ENCODE data around the gene SPG7.

The SPG7 gene

DNA sequence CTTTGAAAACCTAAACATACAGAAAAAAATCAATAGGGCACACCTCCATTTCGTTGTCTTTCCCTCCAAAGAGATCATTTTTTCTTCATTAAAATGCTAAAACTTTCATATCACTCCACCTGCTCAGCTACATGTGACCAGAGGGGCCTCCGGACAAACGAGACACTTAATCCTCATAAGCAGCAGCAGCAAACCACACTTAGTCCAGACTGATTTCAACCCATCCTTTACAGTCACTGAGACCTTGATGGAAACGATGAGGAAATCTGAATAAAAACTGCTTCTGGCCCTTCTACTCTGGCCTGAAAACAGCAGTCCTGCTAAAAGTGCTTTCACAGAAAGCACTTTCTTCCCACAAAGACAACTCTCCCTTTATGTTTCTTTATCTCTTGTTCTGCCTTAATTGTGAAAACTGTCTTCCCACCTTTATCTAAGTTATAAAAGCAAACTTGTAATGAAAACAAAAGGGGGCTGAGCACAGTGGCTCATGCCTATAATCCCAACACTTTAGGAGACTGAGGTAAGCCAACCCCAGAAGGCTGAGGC is 22.4 kb upstream of the SPG7 start:
- no peak for DNase-seq (ENCODE audit: low read depth)

- peak; percentile 57 for DNase-seq (ENCODE audit: low read depth)
These were observed 18.9 kb upstream of the SPG7 start for GRCh38 chr16:89489040-89489897.

- no peak for DNase-seq (ENCODE audit: low read depth)
These were observed 18.2 kb upstream of the SPG7 start for GRCh38 chr16:89489898-89490438.

GRCh38 chr16:89490439-89491237 is 17.6 kb upstream of the SPG7 start, which contains the start of gene ANKRD11:
ANKRD11 (minus strand) TSS chr16:89490561; CDS start chr16:89317019, 173,542 bp downstream.
- peak; percentile 93 for DNase-seq (ENCODE audit: low read depth)

GRCh38 chr16:89491238-89491869 is 16.8 kb upstream of the SPG7 start:
- no peak for DNase-seq (ENCODE audit: low read depth)

DNA sequence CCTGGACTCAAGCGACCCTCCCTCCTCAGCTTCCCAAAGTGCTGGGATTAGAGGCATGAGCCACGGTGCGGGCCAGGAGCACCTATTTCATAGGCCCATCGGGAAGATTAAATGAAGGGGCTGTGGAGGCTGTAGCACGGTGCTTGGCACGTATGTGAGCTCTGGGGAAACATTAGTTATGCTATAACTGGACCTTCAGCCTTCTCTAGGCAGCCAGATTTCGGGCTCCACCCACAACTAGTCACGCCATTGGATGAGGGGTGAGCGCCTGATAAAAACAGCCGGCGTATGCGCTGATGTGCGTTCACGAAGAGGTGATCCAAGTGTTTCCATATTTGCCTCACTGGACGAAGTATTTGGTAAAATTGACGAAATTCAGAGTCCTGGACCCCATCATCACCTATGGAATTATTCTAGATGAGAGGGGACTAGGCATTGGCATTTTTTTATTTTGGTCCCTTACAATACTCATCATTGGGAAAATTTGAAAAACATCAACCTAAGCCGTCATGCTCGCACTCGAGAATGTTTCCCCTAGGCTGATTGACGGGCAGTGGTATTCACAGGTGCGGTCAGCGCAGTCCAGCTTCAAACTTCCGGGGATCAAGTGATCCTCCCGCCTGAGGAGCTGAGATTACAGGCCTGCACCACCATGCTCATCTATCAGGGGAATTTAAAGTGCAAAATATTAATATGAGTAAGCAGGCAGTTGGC is 16.1 kb upstream of the SPG7 start:
- no peak for DNase-seq (ENCODE audit: low read depth)

- no peak for DNase-seq (ENCODE audit: low read depth)
These were observed 14.4 kb upstream of the SPG7 start for GRCh38 chr16:89493776-89494175.

DNA sequence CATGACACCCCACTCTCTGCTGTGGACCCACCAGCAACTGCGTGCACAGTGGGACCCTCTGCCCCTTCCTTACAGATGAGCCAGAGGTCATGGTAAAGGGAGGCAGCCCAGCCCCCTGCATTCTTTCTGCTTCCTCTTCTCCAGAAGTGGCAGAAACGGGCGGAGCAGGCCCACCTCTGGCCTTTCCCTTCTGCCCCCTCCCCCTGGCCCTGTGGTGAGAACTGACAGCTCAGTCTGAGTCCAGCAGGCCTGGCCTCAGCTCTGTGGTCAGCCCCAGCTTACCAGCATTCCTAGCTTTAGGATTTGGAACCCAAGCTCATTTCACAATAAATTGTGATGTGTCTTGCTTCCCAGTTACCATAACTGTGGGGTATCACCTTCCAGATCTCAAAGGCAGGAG is 13.1 kb upstream of the SPG7 start:
- no peak for DNase-seq (ENCODE audit: low read depth)

DNA sequence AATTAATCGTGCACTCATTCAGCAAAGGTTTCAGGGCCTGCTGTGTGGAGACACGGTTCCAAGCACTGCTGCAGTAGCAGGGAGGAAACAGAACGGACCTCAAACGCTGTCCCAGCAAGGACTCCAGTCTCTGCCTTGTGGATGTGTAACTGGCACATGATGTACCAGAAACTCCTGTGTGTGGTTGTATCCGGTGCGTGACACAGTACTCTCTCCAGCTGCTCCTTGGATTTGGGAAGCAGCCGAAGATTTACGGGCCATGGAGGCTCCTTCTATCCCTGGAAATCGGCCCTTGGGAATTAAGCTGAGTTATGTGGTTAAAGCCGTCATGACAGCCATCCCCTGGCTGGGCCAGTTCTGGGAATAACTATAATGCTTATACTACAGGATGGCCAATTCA is 9.4 kb upstream of the SPG7 start:
- DNase-seq (ENCODE audit: low read depth) = no peak

DNA sequence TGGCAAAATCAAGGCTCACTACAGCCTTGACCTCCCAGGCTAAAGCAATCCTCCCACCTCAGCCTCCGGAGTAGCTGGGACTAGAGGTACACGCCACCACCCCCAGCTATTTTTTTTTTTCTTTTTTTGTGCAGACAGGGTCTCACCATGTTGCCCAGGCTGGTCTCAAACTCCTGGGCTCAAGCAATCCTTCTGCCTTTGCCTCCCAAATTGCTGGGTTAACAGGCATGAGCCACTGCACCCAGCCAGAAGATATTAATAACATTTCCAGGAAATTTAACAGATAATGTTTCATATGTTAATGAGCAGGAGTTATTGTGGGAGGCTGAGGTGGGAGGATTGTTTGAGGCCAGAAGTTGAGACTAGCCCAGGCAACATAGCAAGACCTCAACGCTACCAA is 8.4 kb upstream of the SPG7 start:
- no peak for DNase-seq (ENCODE audit: low read depth)

GRCh38 chr16:89502081-89502843 is 5.9 kb upstream of the SPG7 start:
- no peak for DNase-seq (ENCODE audit: low read depth)

GRCh38 chr16:89504091-89504490 is 4.1 kb upstream of the SPG7 start:
- no peak for DNase-seq (ENCODE audit: low read depth)

DNA sequence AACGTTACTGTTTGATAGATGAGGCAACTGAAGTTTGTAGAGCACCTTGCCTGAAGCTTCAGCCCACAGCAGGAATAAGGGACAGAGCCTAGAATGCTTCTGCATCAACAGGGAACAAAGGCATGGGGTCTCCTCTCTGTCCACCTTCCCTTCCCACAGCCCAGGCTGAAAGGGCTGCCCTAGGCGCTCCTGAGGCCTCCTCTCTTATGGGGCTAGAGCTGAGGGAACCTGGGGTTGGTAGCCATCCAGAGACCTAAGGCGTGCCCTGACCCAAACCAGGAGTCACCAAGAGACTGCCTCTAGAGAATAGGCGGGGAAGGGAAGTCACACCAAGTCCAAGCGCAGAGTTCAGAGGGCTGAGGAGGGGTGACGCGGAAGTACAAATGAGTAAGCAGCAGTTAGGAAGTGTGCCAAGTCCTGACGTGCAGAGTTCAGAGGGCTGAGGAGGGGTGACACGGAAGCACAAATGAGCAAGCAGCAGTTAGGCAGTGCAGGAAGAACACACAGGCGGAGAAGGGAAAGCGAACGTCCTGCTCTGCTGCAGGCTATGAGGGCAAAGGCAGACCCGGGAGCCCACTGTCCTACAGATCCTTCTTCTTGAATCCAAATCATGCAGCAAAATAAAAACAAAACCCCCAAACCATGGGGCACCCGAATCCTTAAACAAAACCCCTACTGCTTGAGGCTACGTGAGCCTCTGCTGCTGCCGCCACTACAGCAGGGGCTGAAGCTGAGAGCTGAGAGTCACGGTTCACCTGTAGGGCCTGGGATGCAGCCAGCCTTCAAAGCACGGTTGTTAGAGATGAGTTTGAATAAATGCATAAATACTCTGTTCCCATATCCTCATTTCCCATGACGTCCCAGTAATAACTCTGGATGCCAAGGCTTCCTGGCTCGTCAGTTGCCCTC is 2.7 kb upstream of the SPG7 start:
- peak; percentile 78 for DNase-seq (ENCODE audit: low read depth)

DNA sequence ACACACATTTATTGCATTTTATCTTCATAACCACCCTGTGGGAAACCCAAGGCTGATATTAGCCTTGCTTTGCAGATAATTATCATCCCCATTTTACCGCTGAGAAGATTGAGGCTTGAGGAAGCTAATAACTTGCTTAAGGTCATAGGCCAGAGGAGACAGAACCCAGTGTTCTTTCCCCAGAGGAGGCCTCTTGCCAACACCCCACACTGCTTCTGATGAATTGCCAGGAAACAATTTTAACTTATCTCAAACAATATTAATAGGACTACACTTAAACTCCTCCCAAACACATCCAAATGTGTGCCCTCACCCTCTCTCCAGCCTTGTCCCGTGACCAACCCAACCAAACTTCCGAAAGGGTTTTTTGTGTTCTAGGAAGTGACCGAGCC is 2.1 kb upstream of the SPG7 start:
- no peak for DNase-seq (ENCODE audit: low read depth)

- no peak for DNase-seq (ENCODE audit: low read depth)
These were observed 1.4 kb upstream of the SPG7 start for GRCh38 chr16:89506791-89507191.

GRCh38 chr16:89507214-89507833 is 879 bp upstream of the SPG7 start:
- no peak for DNase-seq (ENCODE audit: low read depth)

- DNase-seq (ENCODE audit: low read depth) = no peak
These were observed 2.3 kb downstream of the SPG7 start for GRCh38 chr16:89510526-89510925.

GRCh38 chr16:89511374-89511773 is 3.2 kb downstream of the SPG7 start:
- DNase-seq (ENCODE audit: low read depth) = no peak

GRCh38 chr16:89512453-89512852 is 4.2 kb downstream of the SPG7 start:
- no peak for DNase-seq (ENCODE audit: low read depth)
